Iris pigment epithelial cell (primary cell): ENCODE data around the gene PDCD5.
A peak's percentile ranks its signal among the peaks of the same experiment; 100 is the strongest.
"Not testable (repeated sequence)": the region's sequence is repeated elsewhere in the genome, so short reads cannot be mapped to it uniquely, and the experiment has no call there.

Experiments used
- DNase-seq: peaks from one replicate; pipeline ENCODE4 v3.0.0-alpha.2; 2011; ENCODE audit warnings: low read depth

PDCD5 gene

GRCh38 chr19:32580901-32581704, at the start of gene PDCD5:
TSS of gene PDCD5 (plus strand) at chr19:32581190. CDS start at chr19:32581262, 72 bp downstream.
- peak; percentile 94 for DNase-seq

DNA sequence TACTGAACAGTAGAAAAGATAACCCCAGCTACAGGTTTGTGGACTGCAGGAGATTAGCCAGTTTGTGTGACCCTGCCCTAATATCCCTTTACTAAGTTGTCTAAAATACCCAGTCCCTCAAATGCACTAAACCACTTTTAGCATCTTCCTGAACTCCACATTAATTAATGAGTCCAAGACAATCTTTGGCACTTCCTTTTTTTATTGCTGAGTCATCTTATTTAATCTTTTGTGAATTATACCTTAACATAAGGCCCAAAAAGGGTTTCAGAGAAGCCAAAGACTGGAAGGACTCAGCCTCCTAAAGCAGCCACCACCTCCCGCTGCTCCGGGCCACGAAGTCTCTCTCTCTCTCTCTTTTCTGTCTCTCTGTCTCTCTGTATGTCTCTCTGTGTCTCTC, 48.8 kb upstream of the PDCD5 start:
- no peak for DNase-seq

- DNase-seq, result no peak
Observed at GRCh38 chr19:32537580-32537979, 43.4 kb upstream of the PDCD5 start.

- DNase-seq, result no peak
Observed at GRCh38 chr19:32539240-32539916, 41.6 kb upstream of the PDCD5 start.

- DNase-seq, result no peak
Observed at GRCh38 chr19:32540621-32541020, 40.4 kb upstream of the PDCD5 start.

- DNase-seq, result not testable (repeated sequence)
Observed at GRCh38 chr19:32541376-32541775, 39.6 kb upstream of the PDCD5 start.

- no peak for DNase-seq
Observed at GRCh38 chr19:32542477-32543108, 38.4 kb upstream of the PDCD5 start.

DNA sequence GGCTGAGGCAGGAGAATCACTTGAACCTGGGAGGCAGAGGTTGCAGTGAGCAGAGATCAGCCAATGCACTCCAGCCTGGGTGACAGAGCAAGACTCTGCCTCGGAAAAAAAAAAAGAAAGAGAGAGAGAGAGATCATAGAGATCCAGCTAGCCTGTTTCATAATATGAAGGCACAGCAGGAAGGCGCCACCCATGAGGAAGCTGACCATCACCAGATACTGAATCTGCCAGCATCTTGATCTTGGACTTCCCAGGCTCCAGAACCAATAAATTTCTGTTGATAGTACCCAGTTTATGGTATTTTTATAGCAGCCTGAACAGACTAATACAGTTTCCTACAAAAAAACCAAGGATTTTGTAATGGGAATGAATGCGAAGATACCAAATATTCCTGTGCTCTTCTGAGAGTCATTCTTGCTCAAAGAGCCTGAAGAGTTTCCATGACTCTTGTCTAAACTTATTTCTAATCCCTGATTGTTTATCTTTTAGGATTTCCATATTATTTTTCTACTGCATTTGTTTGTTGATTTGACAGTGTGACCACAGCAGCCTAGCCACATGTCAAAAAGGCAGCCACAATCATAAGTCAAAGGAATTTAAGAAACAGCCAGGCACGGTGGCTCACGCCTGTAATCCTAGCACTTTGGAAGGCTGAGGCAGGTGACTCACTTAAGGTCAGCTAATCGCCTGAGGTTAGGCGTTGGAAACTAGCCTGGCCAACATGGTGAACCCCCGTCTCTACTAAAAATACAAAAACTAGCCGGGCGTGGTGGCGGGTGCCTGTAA, 37.7 kb upstream of the PDCD5 start:
- DNase-seq, result peak; percentile 81

- DNase-seq, result no peak
Observed at GRCh38 chr19:32544917-32545316, 36.1 kb upstream of the PDCD5 start.

DNA sequence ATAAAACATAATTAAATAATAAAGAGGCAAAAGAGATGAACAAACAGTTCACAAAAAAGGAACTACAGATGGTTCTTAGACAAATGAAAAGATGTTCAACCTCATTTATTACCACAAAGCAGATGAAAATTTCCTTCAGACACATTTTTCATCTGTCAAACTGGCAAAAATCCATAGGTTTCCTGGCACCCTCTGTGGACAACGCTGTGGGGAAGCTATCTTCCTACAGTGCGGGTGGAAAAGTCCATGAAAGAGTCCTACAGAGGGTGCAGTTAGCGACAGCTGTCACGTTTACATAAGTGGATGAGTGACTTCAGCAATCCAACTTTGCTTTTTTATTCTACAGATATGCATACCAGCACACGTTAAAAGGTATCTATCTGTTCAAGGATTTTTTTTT, 30.3 kb upstream of the PDCD5 start:
- DNase-seq, result no peak

GRCh38 chr19:32555786-32556185, 25.2 kb upstream of the PDCD5 start:
- no peak for DNase-seq

- no peak for DNase-seq
Observed at GRCh38 chr19:32558607-32559228, 22.3 kb upstream of the PDCD5 start.

DNA sequence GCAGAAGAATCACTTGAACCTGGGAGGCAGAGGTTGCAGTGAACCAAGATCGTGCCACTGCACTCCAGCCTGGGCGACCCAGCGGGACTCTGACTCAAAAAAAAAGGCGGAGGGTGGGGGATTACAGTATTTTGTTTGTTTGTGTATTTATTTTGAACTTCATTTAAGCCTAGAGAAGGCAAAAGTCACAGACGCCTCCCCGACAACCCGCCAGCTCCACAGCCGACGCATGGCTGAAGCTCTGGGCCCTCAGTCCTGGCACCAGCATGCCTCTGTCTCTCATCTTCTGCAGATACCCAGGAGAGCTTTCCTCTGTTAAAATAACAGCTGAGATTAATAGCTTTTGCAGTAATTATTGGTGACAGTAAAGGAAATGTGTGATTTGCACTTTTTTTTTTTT, 17.2 kb upstream of the PDCD5 start:
- no peak for DNase-seq

DNA sequence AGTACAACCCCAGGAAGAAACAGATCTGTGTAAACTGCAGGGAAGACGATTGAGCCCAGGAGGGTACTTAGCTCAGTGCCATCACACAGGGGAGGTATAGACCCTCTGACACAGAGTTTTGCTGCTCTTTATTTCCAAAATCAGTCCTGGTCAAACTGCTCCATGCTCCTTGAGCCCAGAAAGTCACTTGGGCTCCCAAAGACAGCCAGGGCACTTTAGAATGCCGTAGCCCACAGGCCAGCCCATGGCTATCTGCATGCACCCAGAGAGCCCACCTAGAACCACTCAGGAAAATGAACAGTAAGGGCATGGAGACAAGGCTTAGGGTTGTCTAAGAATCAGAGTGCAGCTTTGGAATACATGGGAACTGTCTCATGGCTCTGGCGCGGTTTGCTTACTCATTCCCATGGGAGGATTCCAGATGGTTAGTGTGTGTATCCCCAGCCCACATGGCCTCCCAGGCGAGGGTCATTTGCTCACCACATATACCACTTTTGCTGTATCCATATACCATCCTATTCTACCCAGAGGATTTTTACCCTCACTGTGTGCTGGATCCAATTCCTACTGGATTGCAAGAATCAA, 14.7 kb upstream of the PDCD5 start:
- no peak for DNase-seq

DNA sequence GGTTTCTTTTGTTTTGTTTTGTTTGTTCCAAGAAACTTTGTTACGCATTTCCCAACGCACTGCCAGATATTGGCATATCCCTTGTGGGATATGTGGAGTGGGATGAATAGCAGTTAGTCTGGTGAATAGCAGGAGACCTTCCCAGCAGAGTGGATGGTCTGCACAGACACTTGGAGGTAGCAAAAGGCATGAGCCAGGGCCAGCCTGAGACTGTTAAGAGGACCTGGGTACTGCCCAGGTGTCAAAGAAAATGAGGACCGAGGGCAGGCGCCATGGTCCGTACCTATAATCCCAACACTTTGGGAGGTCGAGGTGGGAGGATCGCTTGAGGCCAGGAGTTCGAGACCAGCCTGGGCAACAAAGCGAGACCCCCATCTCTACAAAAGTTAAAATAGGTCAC, 13.5 kb upstream of the PDCD5 start:
- no peak for DNase-seq

DNA sequence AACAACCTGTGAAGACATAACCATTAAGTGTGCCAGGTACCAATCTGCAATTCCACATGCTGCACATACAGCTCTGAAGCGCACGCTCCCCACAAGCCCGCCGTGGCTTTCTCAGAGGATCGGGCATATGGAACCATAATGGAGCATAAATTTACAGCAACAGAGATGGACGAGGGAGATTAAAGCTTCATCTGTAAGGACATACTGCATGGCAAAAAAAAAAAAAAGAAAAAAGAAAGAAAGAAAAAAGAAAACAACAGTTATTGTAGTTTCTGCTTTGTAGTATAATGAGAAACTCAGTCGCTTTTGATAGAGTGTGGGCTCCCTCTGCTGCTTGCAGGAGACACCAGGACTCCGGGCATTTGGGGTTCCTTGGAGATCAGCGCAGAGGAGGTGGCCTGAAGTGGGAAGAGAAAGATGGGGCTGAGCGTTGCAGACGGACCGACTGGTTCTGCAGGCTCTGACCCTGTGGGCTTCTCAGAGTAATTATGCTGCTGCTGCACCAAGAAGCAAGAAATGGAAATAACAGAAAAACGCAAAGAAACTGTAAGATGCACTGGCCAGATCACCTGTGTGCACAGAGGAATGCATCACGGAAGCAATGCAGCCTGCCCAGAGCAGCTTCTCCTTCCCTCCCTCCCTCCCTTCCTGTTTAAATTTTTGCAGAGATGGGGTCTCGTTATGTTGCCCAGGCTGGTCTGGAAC, 10.8 kb upstream of the PDCD5 start:
- DNase-seq, result peak; percentile 70

DNA sequence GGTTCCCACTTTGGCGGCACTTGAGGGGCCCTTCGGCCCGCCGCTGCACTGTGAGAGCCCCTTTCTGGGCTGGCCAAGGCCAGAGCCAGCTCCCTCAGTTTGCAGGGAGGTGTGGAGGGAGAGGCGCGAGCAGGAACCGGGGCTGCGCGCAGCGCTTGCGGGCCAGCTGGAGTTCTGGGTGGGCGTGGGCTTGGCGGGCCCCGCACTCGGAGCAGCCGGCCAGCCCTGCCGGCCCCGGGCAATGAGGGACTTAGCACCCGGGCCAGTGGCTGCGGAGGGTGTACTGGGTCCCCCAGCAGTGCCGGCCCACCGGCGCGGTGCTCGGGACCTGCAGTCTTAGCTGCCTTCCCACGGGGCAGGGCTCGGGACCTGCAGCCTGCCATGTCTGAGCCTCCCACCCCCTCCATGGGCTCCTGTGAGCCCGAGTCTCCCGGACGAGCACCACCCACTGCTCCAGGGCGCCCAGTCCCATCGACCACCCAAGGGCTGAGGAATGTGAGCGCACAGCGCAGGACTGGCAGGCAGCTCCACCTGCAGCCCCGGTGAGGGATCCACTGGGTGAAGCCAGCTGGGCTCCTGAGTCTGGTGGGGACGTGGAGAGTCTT, 9.4 kb upstream of the PDCD5 start:
- not testable (repeated sequence) for DNase-seq

- DNase-seq, result not testable (repeated sequence)
Observed at GRCh38 chr19:32572700-32573491, 8.1 kb upstream of the PDCD5 start.

DNA sequence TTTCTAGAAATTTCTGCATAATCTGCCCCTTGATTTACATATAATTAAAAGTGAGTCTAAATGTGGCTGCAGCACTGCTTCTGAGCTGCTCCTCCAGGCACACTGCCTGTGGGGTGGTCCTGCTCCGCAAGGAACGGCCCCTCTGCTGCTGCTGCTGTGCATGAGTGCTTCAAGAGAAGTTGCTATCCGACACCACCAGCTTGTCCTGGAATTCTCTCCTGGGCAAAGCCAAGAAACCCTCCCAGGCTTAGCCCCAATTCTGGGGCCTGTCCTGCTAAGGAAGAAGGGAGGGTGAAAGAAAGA, 7.5 kb upstream of the PDCD5 start:
- DNase-seq, result no peak

GRCh38 chr19:32576790-32577189, 4.2 kb upstream of the PDCD5 start:
- no peak for DNase-seq
